ENCODE results near the gene MFAP3L.
"Not testable (repeated sequence)": the region's sequence is repeated elsewhere in the genome, so short reads cannot be mapped to it uniquely, and the experiment has no call there.

The MFAP3L gene

DNA sequence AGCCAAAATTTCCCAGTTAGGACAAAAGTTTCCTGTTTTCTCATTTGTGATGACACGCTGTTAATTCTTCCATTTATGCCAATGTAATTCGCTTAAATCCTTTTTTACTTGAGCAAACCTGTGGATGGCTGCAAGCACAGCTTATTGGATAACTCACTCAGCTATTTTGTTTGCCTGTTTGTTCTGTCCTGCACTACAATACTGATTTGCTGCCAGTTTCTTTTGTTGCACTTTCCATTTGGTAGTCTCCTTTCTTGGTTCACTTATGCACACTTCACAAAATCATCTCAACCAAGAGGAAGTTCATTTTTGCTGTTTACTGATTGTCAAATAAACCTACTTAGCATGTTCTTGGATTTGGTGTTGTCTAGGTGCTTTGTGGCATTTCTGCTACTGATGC is 40.3 kb downstream of the MFAP3L start:
- DNase-seq = no peak

DNA sequence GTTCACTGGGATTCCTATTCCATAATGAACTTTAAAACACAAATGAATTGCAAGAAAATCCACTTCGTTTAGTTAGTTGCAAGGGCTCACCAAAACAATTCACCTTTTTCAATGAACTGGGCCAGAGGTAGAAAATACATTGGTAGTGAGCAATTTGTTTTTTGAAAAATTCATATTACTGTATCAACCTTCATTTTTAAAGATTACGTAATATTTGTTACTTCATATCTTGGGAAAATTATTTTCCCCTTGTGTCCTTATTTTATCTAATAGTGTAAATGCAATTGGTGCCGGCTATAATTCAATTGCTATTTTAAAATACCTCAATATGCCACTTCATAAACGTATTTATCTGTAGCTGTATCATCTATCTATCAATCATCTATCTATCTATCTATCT is 41.5 kb downstream of the MFAP3L start:
- no peak for DNase-seq

DNA sequence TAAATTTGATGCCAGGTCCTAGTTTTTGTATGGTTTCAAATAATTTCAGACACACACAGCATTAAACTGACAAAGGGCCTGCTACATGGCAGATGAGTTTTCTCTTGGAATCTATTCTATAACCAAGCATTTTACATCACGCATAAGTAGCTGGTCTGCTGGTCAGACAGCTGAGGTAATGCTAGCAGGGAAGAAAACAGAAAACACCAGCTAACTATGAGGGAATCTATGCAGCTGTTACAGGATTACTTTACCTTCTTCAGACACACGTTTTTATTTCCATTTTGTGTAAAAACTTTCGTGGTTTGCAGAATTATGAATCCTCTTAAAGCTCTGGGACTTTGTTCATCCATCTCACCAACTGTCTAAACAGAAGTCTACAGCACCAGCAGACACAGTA is 42.0 kb downstream of the MFAP3L start:
- DNase-seq = no peak

DNA sequence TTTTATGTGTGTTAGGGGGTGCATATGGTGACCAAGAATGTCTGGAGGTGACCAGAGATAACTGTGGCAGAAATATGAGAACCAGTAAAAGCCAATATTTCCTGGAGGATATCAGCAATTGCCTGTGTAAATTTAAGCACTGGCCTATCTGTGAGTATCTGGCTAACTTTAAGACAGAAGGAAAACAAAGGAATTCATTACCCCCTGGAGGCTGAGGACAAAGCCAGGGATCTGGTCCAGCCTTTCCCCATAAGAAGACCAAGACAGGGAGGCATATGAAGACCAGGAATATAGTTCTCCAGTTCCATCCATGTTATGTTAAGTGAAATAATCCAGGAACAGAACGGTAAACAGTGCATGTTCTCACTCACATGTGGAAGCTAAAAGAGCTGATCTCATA is 49.2 kb downstream of the MFAP3L start:
- no peak for DNase-seq

DNA sequence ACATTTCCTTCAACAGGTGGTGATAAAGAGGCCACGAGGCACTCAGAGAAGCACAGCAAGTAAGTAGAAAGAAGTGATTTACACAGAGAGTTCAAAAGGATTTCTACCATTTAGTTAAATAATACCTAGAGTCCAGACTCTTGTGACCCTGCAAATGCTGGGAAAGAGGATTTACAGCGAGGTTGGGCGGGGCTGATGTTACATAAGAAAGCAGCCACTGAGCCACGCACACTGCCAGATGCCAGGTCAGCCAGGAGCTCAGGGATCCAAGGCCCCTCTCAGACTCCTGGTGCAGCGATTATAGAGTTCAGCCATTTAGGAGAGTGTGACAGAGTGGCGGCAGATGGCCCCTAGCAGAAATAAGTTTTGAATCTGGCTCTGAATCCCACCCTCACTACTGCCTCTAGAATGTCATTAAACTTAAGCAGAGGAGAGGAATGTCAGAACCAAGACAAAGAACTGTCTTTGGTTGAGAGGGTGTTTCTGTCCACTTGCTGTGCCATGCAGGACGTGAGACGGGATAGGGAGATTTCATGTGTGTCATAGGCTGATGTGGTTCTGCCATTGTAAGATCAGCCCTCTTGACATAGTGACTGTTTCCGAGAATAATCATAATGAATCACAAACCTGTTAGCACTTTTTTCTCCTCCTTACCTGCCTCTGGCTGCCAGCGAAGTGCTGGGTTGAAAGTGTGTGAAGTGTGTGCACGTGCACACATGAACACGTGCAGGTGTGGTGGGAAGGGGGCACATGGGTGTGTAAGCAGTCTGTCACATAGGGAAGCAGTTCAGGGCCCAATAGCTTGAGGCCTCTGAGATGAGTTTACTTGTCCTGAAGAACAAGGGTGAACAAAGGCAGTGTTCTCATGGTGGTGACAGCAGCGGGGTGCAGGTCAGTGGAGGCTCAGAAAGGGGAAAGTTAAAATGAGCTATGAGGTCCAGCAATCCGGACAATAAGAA is 50.1 kb downstream of the MFAP3L start:
- DNase-seq = no peak

DNA sequence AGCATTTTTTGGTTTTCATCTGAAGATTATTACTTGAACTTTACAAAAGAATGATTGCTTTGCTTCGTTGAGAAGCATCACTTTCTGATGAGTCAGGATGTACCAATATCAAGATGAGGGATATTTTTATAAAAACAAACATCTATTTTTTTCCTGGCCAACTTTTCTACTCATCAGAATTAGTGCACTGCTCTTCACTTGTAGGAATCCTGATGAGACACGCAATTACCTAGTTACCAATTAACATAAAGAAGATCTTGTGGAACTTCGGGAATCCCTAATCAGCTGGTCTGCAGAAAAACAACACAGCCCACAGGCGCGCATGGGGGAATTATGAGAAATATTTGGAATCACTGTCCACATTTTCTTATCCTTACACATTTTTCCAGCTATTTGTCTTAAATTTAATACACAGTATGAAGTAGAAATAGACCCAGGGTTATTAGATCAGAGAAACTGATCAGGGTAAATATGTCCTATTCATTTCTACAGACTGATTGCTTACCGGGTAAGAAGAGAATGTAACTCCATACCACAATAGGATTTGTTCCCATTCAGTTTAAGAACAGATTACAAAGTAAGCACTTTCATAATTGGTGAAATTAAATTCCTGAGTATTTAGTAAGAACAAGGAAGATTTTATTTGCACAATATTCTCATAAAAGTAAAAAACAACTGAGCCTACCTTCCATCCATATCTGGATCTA is 50.9 kb downstream of the MFAP3L start:
- no peak for DNase-seq

DNA sequence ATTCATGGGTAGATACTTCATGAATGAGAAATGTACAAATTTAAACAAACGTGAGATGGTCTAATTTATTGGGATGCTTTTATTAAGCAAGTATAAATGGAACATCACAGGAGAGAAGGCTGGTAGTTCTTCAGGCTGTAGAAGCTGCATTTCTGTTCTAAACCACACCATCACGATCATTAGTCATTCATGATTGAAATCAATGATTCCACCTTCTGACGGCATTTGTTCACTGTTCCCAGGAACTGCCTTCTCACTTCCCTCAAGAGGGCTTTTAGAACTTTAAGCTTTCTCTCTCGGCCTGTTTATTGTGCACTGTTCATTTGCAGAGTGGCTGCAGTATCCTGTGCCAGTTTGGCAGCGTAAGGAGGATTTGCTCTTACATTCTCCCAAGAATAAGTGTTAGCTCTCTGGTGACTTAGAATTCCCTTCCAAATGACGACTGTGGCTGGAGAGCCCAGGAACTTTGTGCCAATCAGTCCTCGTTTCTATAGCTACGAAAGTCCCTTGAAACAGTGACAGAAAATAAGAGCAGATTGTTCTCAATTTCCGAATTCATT is 54.7 kb downstream of the MFAP3L start:
- no peak for DNase-seq

DNA sequence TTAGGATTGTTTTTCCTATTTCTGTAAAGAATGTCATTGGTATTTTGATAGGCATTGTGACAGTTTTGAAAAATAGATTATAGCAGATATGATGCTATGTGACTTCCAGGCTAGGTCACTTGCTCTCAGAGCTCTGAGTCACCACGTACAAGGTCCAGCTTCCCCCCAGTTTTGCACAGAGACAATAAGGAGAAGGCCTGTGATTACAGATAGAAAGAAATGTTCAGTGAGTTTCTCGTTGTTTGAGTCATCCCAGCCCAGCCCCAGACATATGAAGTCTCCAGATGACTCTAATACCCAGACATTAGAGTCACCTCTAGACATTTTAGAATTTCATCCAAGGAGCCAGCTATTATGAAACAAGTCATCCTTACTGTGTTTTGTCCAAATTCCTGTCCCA is 57.2 kb downstream of the MFAP3L start:
- no peak for DNase-seq

DNA sequence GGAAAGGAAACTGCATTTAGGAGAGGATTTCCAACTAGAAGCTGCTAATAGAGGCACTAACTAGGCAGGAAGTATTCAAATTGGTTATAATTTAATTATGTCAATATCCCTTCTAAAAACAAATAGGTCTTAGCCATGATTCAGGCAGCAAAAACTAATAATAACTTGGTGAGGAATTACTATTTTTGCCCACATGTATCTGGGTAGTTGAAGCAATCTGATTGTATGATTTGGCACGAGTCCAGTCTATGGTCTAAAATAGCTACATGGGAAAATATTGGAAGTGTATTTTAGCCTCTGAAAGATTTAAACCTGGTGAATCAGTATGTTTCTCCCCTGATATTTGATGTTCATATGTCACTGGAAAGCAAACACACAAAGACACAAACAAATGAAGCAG is 62.2 kb downstream of the MFAP3L start:
- DNase-seq = no peak

DNA sequence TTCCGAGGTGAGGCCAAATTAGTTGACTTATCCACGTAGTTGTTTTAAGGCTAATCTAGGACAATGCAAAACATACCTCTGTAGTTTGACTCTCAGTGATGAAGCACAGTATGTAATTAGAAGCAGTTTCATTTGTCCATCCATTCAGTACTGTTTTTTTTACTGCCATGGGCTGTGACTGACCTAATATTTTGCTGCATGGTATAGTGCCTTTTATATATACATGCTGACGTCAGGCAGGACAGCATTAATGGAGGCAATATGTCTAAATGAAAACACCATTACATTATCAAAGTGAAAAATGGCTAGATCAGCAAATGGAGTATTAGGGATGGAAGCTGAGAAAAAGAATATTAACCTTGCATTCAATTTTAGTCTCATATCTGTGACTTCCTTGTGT is 66.9 kb downstream of the MFAP3L start:
- DNase-seq = no peak

DNA sequence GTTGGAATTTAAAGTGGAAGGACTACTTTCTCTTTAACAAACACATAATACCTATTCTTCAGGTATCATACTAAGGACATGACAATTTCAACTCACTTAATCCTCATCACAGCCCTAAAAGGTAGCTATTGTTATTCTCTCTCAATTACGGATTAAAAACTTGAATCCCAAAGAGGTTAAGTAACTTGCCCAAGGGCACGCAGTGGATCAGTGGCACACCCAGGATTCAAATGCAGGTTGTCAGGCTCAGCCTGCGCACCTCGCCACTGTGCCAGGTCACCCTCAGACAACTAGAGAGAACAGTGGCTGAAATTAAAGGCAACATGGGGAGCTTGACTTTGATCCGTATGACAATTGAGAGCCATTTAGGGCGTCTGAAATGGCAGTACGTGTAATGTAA is 67.6 kb downstream of the MFAP3L start:
- DNase-seq = no peak

DNA sequence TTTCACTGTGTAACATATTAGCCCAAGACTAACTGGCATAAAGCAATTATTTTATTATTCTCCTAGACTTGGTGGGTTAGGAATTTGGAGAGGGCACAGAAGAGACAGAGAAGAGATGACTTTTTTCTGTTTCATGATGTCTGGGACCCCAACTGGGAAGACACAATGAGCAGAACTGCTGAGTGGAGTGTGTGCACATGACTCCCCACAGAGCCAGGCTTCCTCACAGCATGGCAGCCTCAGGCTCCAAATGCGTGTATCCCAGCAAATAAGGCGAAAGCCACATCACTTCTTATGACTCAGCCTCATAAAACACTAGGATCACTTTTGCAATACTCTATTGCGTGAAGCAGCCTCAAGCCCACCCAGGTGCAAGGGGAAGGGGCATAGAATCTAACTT is 68.4 kb downstream of the MFAP3L start:
- DNase-seq = no peak

DNA sequence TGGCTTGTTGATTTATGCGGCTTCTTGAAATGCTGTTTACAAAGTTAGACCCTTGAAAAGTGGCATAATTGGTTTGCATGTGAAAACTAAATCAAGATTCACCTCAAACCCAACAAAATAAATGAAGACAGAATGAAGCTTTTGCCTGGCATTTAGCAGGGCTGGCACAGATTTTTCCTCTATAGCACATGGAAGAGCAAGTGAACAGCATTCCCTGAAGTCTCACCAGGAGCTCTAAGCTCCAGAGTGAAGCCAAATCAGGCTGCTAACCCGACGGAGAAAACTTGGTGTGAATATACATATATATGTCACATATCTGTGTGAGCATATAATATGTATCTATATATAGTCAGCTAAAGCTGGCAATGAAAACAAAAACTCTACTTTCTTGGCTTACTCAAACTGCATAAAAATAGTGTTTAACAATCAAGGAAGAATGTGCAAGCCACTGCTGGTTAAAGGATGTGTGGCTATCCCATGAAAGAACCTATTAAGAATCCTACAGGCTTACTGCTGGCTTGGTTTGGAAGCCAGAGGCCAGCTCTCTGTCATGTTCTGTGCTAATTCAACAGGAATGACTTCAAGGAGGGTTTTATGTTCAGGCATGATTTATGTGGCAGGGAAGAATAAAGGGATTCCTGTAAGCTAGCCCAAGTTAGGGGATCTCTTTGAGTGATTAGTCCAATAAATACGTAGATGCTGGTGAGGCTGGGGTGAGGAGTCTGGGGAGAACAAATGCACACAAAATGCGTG is 69.9 kb downstream of the MFAP3L start:
- DNase-seq = no peak

DNA sequence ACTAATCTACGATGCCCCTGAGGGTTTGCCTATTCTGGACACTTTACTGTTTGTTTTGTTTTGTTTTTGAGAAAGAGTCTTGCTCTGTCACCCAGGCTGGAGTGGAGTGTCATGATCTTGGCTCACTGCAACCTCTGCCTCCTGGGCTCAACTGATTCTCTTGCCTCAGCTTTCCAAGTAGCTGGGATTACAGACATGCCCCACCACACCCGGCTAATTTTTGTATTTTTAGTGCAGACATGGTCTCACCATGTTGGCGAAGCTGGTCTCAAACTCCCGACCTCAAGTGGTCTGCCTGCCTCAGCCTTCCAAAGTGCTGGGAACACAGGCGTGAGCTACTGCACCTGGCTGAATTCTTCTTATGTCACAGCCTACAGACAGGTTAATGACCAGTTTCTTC is 70.7 kb downstream of the MFAP3L start:
- DNase-seq = no peak

DNA sequence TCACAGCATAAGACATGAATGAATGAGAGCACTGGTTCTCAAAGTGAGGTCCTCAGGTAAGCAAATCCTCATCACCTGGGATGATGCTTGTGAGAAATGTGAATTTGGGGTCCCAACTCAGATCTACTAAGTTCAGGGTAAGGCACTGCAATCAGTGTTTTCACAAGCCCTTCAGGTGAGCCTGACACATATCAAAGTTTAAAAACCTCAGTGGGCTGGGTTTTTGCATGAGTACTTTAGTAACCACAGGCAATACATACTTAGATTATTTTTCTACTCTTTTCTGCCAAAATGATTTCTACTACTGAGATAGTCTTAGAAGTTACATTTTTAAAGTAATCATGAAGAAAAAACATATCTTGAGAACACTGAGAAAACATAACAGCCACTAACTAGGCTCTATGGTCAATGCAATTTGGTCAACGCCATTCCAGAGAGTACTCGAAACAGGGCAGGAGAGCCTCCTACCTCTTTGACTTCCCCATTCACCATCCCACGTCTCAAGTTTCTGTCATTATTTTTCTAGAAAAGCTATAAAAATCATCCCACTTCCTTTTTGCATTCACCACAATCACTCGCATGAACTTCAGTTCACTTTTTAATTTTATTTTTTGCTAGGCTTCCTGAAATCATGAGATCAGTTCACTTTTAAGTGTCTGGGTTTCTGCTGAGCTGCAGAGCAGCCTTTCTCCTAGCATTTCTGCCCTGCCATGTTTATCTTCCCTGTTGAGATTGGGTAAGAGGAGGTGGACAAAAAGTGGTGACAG is 73.8 kb downstream of the MFAP3L start:
- no peak for DNase-seq

DNA sequence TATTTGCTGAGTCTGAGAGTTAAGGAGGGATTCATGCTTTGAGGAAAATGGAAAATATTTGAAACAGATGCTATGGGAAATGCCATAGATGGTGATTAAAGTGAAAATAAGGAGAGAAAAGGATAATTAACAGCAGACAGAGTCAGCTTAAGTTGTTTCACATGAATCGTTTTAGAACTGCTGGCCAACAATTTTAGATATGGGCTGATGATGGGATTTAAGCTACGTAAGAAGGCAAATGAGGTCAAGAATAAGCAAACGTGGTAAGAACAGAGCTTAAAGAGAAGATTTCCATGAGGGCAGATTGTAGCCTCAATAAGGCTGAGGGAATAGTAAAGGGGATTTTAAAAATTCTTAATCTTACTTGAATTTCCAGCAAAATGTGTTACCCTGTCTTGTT is 77.9 kb downstream of the MFAP3L start:
- DNase-seq = no peak

DNA sequence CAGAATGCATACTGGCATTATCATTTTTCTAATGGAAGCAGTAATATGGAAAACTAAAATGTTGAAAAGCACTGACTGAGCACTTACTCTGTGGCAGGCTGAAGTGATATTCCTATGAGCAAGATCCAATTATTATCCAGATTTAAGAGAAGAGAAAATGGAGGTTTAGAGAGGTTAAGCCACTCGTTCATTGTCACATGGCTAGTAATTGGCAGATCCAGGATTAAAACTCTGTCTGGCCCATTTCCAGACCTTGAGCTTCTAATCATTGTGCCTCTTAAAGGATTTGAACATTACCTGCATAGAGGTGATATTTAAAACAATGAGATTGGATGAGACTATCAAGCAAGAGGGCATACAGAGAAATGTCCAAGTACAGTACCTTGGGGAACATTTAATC is 80.6 kb downstream of the MFAP3L start:
- no peak for DNase-seq

DNA sequence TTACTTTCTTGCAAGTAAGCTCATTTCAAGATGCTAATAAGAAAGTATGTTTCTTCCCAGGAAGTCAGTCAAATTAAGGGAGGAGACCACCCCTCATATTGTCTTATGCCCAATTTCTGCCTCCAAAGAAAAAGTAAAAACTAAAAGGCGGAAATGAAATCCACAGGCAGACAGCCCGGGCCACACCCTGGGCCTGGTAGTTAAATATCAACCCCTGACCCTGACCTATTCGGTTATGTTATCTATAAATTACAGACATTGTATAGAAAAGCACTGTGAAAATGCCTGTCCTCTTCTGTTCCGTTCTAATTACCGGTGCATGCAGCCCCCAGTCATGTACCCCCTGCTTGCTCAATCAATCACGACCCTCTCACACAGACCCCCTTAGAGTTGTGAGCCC is 82.6 kb downstream of the MFAP3L start:
- DNase-seq = not testable (repeated sequence)

DNA sequence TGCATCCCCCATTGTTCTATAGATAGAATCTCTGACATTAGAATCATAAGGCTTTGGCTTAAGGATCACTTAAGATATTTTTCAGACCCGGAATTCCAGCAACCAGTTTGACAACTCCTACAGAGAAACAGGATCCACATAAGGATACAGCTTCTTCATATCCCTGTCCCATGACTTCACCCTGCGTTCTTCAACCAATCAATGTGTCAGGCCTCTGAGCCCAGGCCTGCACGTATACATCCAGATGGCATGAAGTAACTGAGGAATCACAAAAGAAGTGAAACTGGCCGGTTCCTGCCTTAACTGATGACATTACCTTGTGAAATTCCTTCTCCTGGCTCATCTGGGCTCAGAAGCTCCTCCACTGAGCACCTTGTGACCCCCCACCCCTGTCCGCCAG is 85.1 kb downstream of the MFAP3L start:
- no peak for DNase-seq

DNA sequence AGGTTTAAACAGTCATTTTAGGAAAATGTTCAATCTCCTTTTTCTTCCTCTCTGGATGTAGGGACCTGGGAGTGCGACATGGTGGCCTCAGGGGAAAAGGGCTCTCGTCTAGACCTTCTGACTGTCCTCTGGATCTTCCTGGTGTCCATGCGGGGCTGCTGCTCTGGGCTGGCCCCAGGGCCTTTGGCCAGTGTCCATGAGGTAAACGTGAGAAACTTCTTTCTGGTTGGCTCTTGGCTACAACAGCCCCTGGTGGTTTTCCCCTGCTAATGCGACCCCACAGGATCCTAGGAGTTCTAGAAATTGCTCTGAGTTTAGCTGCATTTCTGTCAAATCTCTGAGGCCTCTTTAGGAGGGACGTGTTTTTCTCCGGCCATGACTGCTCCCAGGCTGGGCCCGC is 85.7 kb downstream of the MFAP3L start:
- no peak for DNase-seq
